Endothelial cell of umbilical vein (primary cell): ENCODE measurements around the gene HEMGN. TPM values are rescaled to one million over a fixed set of nuclear protein-coding genes. Genes with fewer than 3 reads are reported as not detected.

Experiments used
- BruUV-seq: library from RNA; stranded (reverse); fragments of 400-500 nt; replicated peaks from 2 replicates; lab custom pipeline; 2021; lab: Mats Ljungman, UMichigan
- CTCF ChIA-PET: fragments of 300-600, 350-600 bp; sonication (Branson Sonifier 250); formaldehyde crosslinking; loops from one replicate; lab custom pipeline; 2021; ENCODE audit warnings: antibody characterized with exemption, inconsistent platforms; lab: Charles Lee
- POLR2A ChIA-PET: fragments of 300-600, 350-600 bp; sonication (Branson Sonifier 250); formaldehyde crosslinking; loops from one replicate; lab custom pipeline; 2021; ENCODE audit warnings: antibody characterized with exemption, inconsistent platforms; lab: Charles Lee
- DNase-seq: peaks from one replicate; pipeline ENCODE4 v3.0.0-alpha.2; 2011; ENCODE audit warnings: low read depth, low spot score
- FAIRE-seq: peaks from 2 replicates; lab custom pipeline; 2011; peaks lifted over from hg19 to GRCh38; lab: Jason Lieb, UNC
- H2AFZ ChIP-seq: 2 replicates; pipeline ENCODE4 v1.6.0; 2012; ENCODE audit warnings: low read depth, low read length, control low read depth, inconsistent platforms
- H3K27ac ChIP-seq: 2 replicates; pipeline ENCODE4 v1.5.1; 2011; ENCODE audit warnings: low read depth, mild to moderate bottlenecking, control low read depth, low read length, moderate library complexity; ENCODE audit not compliant: insufficient read depth
- H3K27me3 ChIP-seq, 2 experiments: 2 replicates each; pipeline versions ENCODE4 v1.6.0 to v1.6.1; 2011; ENCODE audit warnings: low read length in 2 of 2, mixed read lengths in 1 of 2; ENCODE audit not compliant: control insufficient read depth in 2 of 2, insufficient read depth in 2 of 2
- H3K36me3 ChIP-seq, 2 experiments: 2 replicates in 1 of 2; 3 replicates in 1 of 2; pipeline ENCODE4 v1.5.1; 2011; ENCODE audit warnings: low read length in 2 of 2, mild to moderate bottlenecking in 1 of 2, moderate library complexity in 1 of 2; ENCODE audit not compliant: control insufficient read depth in 2 of 2, insufficient read depth in 2 of 2; ENCODE audit errors: extremely low read depth in 1 of 2
- H3K4me1 ChIP-seq: 3 replicates; pipeline ENCODE4 v1.5.1; 2011; ENCODE audit warnings: mild to moderate bottlenecking, low read length; ENCODE audit not compliant: control insufficient read depth, insufficient read depth; ENCODE audit errors: extremely low read depth
- H3K4me2 ChIP-seq: 2 replicates; pipeline ENCODE4 v1.6.1; 2011; ENCODE audit warnings: low read length, control low read depth, mixed read lengths; ENCODE audit not compliant: insufficient read depth
- H3K4me3 ChIP-seq, 3 experiments: fragments of 200-600 bp in 1 of 3; sonication (generic), shearing (Covaris generic) in 1 of 3; replicated peaks in 1 of 3; 2 replicates each; pipeline ENCODE4 v1.5.1; 2011 to 2016; ENCODE audit warnings: control low read depth in 3 of 3, low read length in 3 of 3, mild to moderate bottlenecking in 2 of 3, inconsistent platforms in 1 of 3, low read depth in 1 of 3, moderate library complexity in 1 of 3; ENCODE audit not compliant: insufficient read depth in 1 of 3
- H3K79me2 ChIP-seq: 2 replicates; pipeline ENCODE4 v1.6.0; 2012; ENCODE audit warnings: low read length, inconsistent platforms; ENCODE audit not compliant: control insufficient read depth, insufficient read depth
- H3K9ac ChIP-seq: replicated peaks from 2 replicates; pipeline ENCODE3; 2011; ENCODE audit warnings: low read length, control low read depth; ENCODE audit not compliant: insufficient read depth; ENCODE audit errors: extremely low read depth
- H3K9me1 ChIP-seq: replicated peaks from 3 replicates; pipeline ENCODE4 v1.6.0; 2011; ENCODE audit warnings: mild to moderate bottlenecking, low read length; ENCODE audit not compliant: control insufficient read depth, insufficient read depth; ENCODE audit errors: extremely low read depth
- H3K9me3 ChIP-seq: replicated peaks from 2 replicates; pipeline ENCODE4 v1.5.1; 2012; ENCODE audit warnings: low read length, inconsistent platforms; ENCODE audit not compliant: control insufficient read depth, insufficient read depth
- H4K20me1 ChIP-seq: replicated peaks from 2 replicates; pipeline ENCODE3; 2011; ENCODE audit warnings: mild to moderate bottlenecking, low read length; ENCODE audit not compliant: control insufficient read depth, insufficient read depth; ENCODE audit errors: extremely low read depth
- EZH2 ChIP-seq: IDR thresholded peaks from 2 replicates; pipeline ENCODE4 v1.6.1; 2012; ENCODE audit warnings: borderline replicate concordance, low read depth, mild to moderate bottlenecking, moderate library complexity, low read length, inconsistent platforms; ENCODE audit not compliant: severe bottlenecking
- FOS ChIP-seq: IDR thresholded peaks from 2 replicates; pipeline ENCODE4 v1.6.1; 2011; ENCODE audit warnings: mild to moderate bottlenecking, low read length, moderate library complexity, borderline replicate concordance; ENCODE audit not compliant: insufficient read depth
- GATA2 ChIP-seq: IDR thresholded peaks from 2 replicates; pipeline ENCODE4 v1.7.0; 2011; ENCODE audit warnings: low read depth, mild to moderate bottlenecking, moderate library complexity, mixed read lengths, low read length; ENCODE audit not compliant: insufficient read length, insufficient read depth
- JUN ChIP-seq: IDR thresholded peaks from 2 replicates; pipeline ENCODE4 v1.6.1; 2011; ENCODE audit warnings: borderline replicate concordance, low read depth; ENCODE audit not compliant: insufficient read length, insufficient read depth
- MYC ChIP-seq: IDR thresholded peaks from one replicate; pipeline ENCODE4 v1.6.1; 2011; ENCODE audit warnings: mild to moderate bottlenecking, low read depth, low read length
- POLR2A ChIP-seq: IDR thresholded peaks from 2 replicates; pipeline ENCODE4 v1.6.1; 2012; ENCODE audit warnings: low read depth, mild to moderate bottlenecking, control low read depth, low read length
- POLR2AphosphoS5 ChIP-seq: IDR thresholded peaks from 2 replicates; pipeline ENCODE4 v1.6.1; 2012; ENCODE audit warnings: low read depth, mild to moderate bottlenecking, control low read depth, low read length, moderate library complexity; ENCODE audit not compliant: insufficient read depth
- dilution Hi-C: fragments of 300-500 bp; cut with MboI; formaldehyde crosslinking; loops from one replicate; pipeline ENCODE4 v1.15.0; 2019; ENCODE audit warnings: low sequenced_read_pairs; ENCODE audit not compliant: extremely low pct_ligation_motif_present
- intact Hi-C: fragments of 100-400 bp; cut with micrococcal nuclease; formaldehyde crosslinking; loops from one replicate; pipeline ENCODE4 v1.10.0; 2022
- polyA plus RNA-seq, 4 experiments: library from polyadenylated mRNA; depleted of rRNA in 3 of 4; stranded (reverse) in 3 of 4; unstranded in 1 of 4; fragments of >200 nt; gene quantifications; 2 replicates each; pipeline versions ENCODE4 v1.2.1 to v1.2.3, GENCODE V29; 2011 to 2012; ENCODE audit warnings: missing spikeins in 1 of 4
- total RNA-seq: library from RNA; stranded (reverse); gene quantifications from 2 replicates; pipeline ENCODE4 v1.2.3, GENCODE V29; 2021
- TF ChIP-seq, protein P1 (sequence below): IDR thresholded peaks from 2 replicates; pipeline ENCODE4 v1.6.1; 2011; ENCODE audit not compliant: insufficient read depth, insufficient read length
- TF ChIP-seq, protein P2 (sequence below), 2 donors: IDR thresholded peaks; 1 replicate in 1 of 2; 2 replicates in 1 of 2; pipeline ENCODE4 v1.5.1; 2011; ENCODE audit warnings: low read length in 2 of 2, mild to moderate bottlenecking in 2 of 2, moderate library complexity in 2 of 2, control low read depth in 1 of 2, inconsistent platforms in 1 of 2, low read depth in 1 of 2; ENCODE audit not compliant: insufficient read depth in 1 of 2; ENCODE audit errors: extremely low read depth in 1 of 2

The HEMGN gene
- total and polyA plus RNA-seq, 2 donors (not counting 3 experiments of a cell fraction or from before 2014, with no cell fraction given) = not detected

DNA sequence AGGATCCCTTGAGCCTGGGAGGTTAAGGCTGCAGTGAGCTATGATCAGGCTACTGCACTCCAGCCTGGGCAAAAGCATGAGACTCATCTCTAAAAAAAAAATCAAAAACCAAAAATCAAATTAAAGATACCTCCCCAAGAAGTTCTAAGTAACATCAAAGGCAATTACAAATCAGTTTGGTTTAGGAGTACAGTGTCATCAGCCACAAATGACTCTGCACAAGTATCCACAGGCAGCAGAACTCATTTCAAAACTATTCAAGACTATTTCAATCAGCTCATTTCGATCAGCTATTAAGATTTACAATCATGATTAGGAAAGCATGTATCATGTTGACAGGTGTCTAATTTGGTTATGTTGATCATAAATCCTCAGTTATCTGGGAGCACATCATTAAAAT lies 34.8 kb downstream of the HEMGN start:
- TF ChIP-seq EZH2 (no peak), POLR2AphosphoS5 (no peak), MYC (no peak), GATA2 (no peak), POLR2A (no peak), JUN (no peak), FOS (no peak)
- TF ChIP-seq, protein P1, sequence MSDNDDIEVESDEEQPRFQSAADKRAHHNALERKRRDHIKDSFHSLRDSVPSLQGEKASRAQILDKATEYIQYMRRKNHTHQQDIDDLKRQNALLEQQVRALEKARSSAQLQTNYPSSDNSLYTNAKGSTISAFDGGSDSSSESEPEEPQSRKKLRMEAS = no peak
- TF ChIP-seq, protein P2, sequence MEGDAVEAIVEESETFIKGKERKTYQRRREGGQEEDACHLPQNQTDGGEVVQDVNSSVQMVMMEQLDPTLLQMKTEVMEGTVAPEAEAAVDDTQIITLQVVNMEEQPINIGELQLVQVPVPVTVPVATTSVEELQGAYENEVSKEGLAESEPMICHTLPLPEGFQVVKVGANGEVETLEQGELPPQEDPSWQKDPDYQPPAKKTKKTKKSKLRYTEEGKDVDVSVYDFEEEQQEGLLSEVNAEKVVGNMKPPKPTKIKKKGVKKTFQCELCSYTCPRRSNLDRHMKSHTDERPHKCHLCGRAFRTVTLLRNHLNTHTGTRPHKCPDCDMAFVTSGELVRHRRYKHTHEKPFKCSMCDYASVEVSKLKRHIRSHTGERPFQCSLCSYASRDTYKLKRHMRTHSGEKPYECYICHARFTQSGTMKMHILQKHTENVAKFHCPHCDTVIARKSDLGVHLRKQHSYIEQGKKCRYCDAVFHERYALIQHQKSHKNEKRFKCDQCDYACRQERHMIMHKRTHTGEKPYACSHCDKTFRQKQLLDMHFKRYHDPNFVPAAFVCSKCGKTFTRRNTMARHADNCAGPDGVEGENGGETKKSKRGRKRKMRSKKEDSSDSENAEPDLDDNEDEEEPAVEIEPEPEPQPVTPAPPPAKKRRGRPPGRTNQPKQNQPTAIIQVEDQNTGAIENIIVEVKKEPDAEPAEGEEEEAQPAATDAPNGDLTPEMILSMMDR (IDR thresholded peaks at IDR 0.05; ENCODE audit: extremely low read depth in 1 of 2, insufficient read depth in 1 of 2, low read depth in 1 of 2, low read length in 2 of 2) = no peak
- dilution Hi-C loops = no loop called here
- peaks cover 7% of the 10 kb centered on the region for H3K4me1 ChIP-seq
- no peaks in the 10 kb centered on the region for H4K20me1 ChIP-seq
- ChIA-PET POLR2A (no interaction called here), CTCF (interaction anchor here (0.9 to 5.5 kb wide), 8 partner anchors 11 to 288 kb away, joined by 3 to 128 read pairs (median 4); partner anchors contain the start of gene TRMO)
- DNase-seq (no peak), FAIRE-seq (no peak)
- no peak overlapping the region for H3K4me3 ChIP-seq
- no peaks in the 10 kb centered on the region for H3K9me3 ChIP-seq
- no TSS peak for BruUV-seq
- H2AFZ ChIP-seq = no peak overlapping the region
- H3K9ac ChIP-seq = no peak overlapping the region
- no peaks in the 10 kb centered on the region for H3K9me1 ChIP-seq
- no peak overlapping the region for H3K27ac ChIP-seq
- no peaks in the 10 kb centered on the region for H3K27me3 ChIP-seq
- no peaks in the 10 kb centered on the region for H3K36me3 ChIP-seq
- intact Hi-C loops = no loop called here
- H3K79me2 ChIP-seq = no peaks in the 10 kb centered on the region
- H3K4me2 ChIP-seq = no peak overlapping the region
